HG03025 (cell line): ENCODE results near the gene RAD51AP2.
"Not testable (repeated sequence)": the region's sequence is repeated elsewhere in the genome, so short reads cannot be mapped to it uniquely, and the experiment has no call there.

ENCODE experiments used
- ATAC-seq: cut with Tn5 transposase; IDR thresholded peaks from one replicate; pipeline ENCODE4 v1.9.1; 2021; ENCODE audit warnings: mild to moderate bottlenecking, moderate library complexity; ENCODE audit not compliant: unreplicated experiment, low FRiP score

Gene RAD51AP2

GRCh38 chr2:17538022-17538843 lies 20.0 kb upstream of the RAD51AP2 start:
- ATAC-seq = no peak

DNA sequence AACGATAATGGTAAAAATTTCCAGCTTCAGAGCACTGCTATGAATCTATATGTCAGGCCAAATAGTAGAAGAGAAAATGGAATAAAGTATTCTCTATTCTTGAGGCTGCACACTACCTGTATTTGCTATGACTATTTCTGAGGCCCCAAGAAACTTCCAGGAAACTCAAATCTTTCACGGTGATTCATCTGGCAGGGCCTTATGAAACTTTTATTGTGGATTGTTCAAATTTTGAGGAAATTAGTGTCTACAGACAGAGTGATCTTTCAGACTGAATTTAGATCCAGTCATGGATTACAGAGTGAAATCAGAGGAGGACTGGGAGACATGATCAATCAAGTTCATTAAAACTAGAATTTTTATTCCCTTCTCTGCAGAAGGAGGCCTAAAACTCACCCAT lies 18.2 kb upstream of the RAD51AP2 start:
- ATAC-seq = no peak

DNA sequence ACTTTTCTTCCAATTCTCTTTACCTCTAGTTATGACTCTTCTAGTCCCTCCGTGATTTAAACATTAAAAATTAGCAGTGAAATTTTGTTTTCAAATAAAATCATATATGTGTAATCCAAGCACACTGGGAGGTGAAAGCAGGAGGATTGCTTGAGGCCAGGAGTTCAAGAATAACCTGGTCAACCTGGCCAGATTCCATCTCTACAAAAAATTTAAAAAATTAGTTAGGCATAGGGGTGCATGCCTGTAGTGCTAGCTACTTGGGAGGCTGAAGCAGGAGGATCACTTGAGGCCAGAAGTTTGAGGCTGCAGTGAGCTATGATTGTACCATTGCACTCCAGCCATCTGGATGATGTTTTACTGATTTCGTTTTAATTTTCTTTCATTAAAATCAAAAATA lies 15.3 kb upstream of the RAD51AP2 start:
- ATAC-seq = no peak

GRCh38 chr2:17529771-17530170 lies 11.5 kb upstream of the RAD51AP2 start:
- no peak for ATAC-seq

GRCh38 chr2:17522303-17522702 lies 4.1 kb upstream of the RAD51AP2 start:
- ATAC-seq = no peak

GRCh38 chr2:17521621-17522020 lies 3.4 kb upstream of the RAD51AP2 start:
- no peak for ATAC-seq

- ATAC-seq = no peak
These were observed 2.5 kb upstream of the RAD51AP2 start for GRCh38 chr2:17520761-17521160.

DNA sequence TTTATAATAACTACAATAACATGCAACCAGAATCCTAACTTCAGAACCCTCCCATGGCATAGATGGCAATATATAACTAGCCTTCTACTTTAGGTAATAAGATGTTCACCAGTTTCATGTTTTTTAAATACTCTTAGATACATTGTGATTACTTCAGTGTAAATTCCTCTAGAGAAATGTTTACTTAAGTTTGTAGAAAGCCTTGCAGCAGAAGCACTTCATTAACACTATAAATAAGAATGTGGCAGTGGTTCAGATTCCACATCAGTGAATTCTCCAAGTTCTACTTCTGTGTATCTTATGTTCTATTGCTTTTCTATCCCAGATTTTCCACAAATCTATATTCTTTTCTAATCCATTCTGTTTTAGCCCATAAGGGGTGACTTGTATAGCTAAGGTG lies 1.2 kb upstream of the RAD51AP2 start:
- no peak for ATAC-seq

- ATAC-seq = peak; percentile 31
These were observed 594 bp downstream of the RAD51AP2 start for GRCh38 chr2:17517481-17518211.

DNA sequence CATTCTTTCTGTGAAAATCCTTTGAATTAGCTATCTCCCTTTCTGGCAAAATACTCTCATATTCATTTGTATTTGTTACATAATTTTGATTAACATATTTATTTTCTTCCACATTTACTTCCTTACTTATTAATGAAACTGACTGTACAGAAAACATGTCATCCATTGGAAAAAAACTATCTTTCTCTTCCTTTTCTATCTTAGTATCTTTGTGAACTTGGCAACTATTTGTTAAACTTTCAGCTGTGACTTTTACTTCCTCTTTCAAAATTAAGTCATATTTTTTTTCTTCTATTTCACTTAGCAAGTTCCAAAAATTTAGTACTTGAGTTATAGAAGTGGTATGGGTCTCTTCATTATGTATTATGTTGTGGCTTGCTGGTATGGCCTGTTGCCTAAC lies 2.6 kb downstream of the RAD51AP2 start:
- ATAC-seq = no peak

DNA sequence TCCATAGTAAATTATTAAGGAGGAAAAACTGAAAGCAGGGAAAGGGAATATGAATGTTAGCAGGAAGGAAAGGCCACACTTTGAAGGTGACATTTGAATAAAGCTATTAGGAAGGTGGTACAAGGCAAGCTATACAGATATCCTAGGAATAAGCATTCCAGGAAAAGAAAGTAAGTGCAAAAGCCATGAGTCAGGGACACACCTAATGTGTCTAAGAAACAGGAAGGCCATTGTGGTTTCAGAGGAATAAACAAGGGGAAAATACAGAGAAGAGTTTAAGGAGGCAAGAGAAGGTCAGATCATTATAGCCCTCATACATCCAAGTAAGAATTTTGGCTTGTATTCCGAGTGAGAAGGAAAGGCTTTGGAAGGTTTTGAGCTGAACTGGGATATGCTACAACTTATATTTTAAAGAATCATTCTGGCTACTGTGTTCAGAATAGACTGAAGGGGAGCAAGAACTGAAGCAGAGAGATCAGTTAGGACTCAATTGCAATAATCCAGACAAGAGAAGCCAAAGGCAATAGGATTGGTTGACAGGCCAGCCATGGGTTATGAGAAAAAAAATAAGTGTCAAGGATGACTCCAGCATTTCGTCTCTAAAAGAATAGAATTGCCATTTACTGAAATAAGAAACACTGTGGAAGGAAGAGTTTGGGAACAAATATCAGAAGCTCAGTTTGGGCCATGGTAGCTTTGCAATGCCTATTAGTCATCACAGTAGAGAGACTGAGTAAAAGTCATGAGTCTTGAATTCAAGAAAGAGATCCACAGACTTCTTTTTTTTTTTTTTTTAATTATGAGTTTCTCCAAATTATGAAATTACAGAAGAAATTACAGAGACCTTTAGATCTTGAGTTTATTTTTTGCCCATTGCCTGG lies 11.3 kb downstream of the RAD51AP2 start:
- ATAC-seq = no peak

GRCh38 chr2:17497718-17498117 lies 20.5 kb downstream of the RAD51AP2 start:
- no peak for ATAC-seq

DNA sequence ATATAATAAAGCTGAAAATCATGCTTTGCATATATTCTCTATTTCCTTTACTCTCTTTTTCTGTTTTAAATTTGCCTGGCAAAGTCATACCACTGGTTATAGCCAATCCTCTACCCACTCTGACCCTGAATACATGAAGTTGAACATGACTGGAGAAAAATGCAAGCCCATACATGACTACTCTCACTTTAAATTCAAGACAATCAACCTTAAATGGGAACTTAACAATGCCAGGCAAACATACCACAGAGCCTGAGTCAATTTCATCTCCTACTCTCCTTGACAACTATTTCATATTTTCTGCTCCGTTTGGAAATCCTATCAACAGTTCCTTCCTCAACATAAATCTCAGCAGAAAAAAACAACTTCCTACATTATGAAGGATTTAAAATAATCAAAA lies 22.6 kb downstream of the RAD51AP2 start:
- ATAC-seq = no peak

- ATAC-seq = not testable (repeated sequence)
These were observed 28.1 kb downstream of the RAD51AP2 start for GRCh38 chr2:17490165-17490564.

- not testable (repeated sequence) for ATAC-seq
These were observed 29.6 kb downstream of the RAD51AP2 start for GRCh38 chr2:17488610-17489009.

DNA sequence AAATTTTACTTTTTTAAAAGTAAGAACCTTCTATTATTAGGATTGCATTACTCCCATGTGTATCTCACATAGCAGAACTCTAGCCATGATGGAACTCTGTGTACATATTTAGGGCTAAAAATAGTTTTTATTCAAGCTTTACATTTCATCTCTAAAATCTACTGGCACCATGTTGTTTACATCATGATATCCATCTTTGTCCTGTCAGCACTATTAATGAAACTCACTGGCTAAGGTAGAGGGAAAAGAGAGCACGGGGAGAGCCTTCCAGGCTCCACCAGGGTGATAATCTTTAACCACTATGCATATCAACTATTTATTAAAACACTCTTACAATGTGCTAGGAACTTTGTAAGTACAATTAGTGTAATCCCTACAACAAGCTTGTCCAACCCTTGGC lies 34.7 kb downstream of the RAD51AP2 start:
- ATAC-seq = no peak

GRCh38 chr2:17482651-17483050 lies 35.6 kb downstream of the RAD51AP2 start:
- no peak for ATAC-seq

DNA sequence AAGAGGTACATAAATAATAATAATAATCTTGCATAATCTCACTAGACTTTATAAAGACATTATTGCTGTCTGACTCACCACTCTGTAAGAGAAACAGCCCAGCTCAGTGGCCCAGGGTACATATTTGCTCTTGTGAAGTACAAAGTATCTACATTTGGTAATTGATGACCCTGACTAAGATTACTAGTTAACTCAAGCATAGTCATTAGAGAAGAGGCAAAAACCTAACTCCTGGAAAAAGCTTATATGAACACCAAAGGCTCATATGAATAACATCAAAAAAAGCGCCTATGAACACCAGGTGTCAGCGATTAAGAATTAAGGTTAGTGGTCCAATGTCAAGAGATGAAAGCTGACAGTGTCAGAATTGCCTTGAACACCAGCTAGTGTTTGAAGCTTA lies 38.4 kb downstream of the RAD51AP2 start:
- ATAC-seq = no peak

GRCh38 chr2:17476830-17477229 lies 41.4 kb downstream of the RAD51AP2 start:
- no peak for ATAC-seq

- no peak for ATAC-seq
These were observed 42.2 kb downstream of the RAD51AP2 start for GRCh38 chr2:17476064-17476463.

DNA sequence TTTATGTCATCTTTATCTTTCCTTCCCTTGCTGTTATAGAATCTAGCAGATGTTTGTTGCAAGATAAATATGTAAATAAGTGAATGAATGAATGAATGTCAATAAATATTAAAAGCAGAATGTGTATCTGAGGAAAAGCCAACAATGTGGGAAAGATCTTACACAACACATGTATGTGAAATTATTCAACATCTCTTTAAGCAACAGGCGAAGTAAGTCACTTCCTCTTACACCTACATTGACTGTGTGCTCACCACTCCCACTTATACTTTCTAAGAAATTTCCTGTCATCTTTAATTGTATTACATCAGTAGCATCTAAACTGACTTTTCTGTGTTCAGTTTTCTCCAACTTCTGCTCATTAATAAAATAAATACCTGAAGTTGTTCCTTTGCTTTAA lies 43.0 kb downstream of the RAD51AP2 start:
- no peak for ATAC-seq
